Keratinocyte (primary cell): ENCODE measurements around the gene ARSB. TPM values are rescaled to one million over a fixed set of nuclear protein-coding genes. Genes with fewer than 3 reads are reported as not detected.
A peak's percentile ranks its signal among the peaks of the same experiment; 100 is the strongest.

Experiments used
- DNase-seq: peaks from one replicate; pipeline ENCODE4 v3.0.0-alpha.2; 2011; ENCODE audit warnings: low read depth, missing footprints, low spot score
- FAIRE-seq: peaks from 2 replicates; lab custom pipeline; 2011; peaks lifted over from hg19 to GRCh38; lab: Jason Lieb, UNC
- H2AFZ ChIP-seq: 2 replicates; pipeline ENCODE4 v1.6.0; 2012; ENCODE audit warnings: low read length, control low read depth, inconsistent platforms; ENCODE audit not compliant: control insufficient read depth
- H3K27ac ChIP-seq: 2 replicates; pipeline ENCODE4 v1.5.1; 2011; ENCODE audit warnings: low read length; ENCODE audit not compliant: control insufficient read depth, insufficient read depth
- H3K27me3 ChIP-seq: 3 replicates; pipeline ENCODE4 v1.6.0; 2011; ENCODE audit warnings: low read length; ENCODE audit not compliant: control insufficient read depth, insufficient read depth; ENCODE audit errors: extremely low read depth
- H3K36me3 ChIP-seq, 2 experiments: 2 replicates in 1 of 2; 3 replicates in 1 of 2; pipeline ENCODE4 v1.5.1; 2011; ENCODE audit warnings: low read length in 2 of 2, mild to moderate bottlenecking in 1 of 2; ENCODE audit not compliant: control insufficient read depth in 2 of 2, insufficient read depth in 2 of 2; ENCODE audit errors: extremely low read depth in 1 of 2
- H3K4me1 ChIP-seq: 3 replicates; pipeline ENCODE4 v1.5.1; 2011; ENCODE audit warnings: low read length; ENCODE audit not compliant: control insufficient read depth, insufficient read depth; ENCODE audit errors: extremely low read depth
- H3K4me2 ChIP-seq: 3 replicates; pipeline ENCODE4 v1.6.0; 2011; ENCODE audit warnings: low read depth, low read length; ENCODE audit not compliant: control insufficient read depth, insufficient read depth; ENCODE audit errors: extremely low read depth
- H3K4me3 ChIP-seq, 3 experiments: fragments of 200-600 bp in 1 of 3; sonication (generic) in 1 of 3; 2 replicates in 2 of 3; 3 replicates in 1 of 3; pipeline ENCODE4 v1.5.1; 2011 to 2016; ENCODE audit warnings: low read length in 3 of 3, mild to moderate bottlenecking in 3 of 3, control low read depth in 2 of 3, inconsistent platforms in 1 of 3, low read depth in 1 of 3, mixed read lengths in 1 of 3, mixed run types in 1 of 3, moderate library complexity in 1 of 3; ENCODE audit not compliant: control insufficient read depth in 2 of 3, insufficient read depth in 2 of 3; ENCODE audit errors: extremely low read depth in 1 of 3
- H3K79me2 ChIP-seq: 2 replicates; pipeline ENCODE4 v1.6.0; 2012; ENCODE audit warnings: low read length; ENCODE audit not compliant: control insufficient read depth, insufficient read depth
- H3K9ac ChIP-seq: 3 replicates; pipeline ENCODE4 v1.6.0; 2011; ENCODE audit warnings: low read length; ENCODE audit not compliant: control insufficient read depth, insufficient read depth; ENCODE audit errors: extremely low read depth
- H3K9me1 ChIP-seq: 3 replicates; pipeline ENCODE4 v1.6.0; 2011; ENCODE audit warnings: low read length; ENCODE audit not compliant: control insufficient read depth, insufficient read depth; ENCODE audit errors: extremely low read depth
- H3K9me3 ChIP-seq: 2 replicates; pipeline ENCODE4 v1.5.1; 2012; ENCODE audit warnings: low read depth, low read length; ENCODE audit not compliant: control insufficient read depth
- H4K20me1 ChIP-seq: 3 replicates; pipeline ENCODE4 v1.6.0; 2011; ENCODE audit warnings: low read length; ENCODE audit not compliant: control insufficient read depth, insufficient read depth; ENCODE audit errors: extremely low read depth
- EZH2 ChIP-seq: IDR thresholded peaks from one replicate; pipeline ENCODE4 v1.6.1; 2012; ENCODE audit warnings: inconsistent platforms, mild to moderate bottlenecking, low read length, moderate library complexity
- dilution Hi-C: fragments of 300-500 bp; cut with MboI; formaldehyde crosslinking; loops from one replicate; pipeline ENCODE4 v1.7.0; 2020; ENCODE audit warnings: low sequenced_read_pairs; ENCODE audit not compliant: extremely low pct_ligation_motif_present
- polyA plus RNA-seq, 5 experiments: library from polyadenylated mRNA; depleted of rRNA in 3 of 5; stranded (reverse) in 3 of 5; stranded (forward) in 1 of 5; unstranded in 1 of 5; fragments of >200 nt; gene quantifications; 1 replicate in 1 of 5; 2 replicates in 3 of 5; 3 replicates in 1 of 5; pipeline versions ENCODE4 v1.2.1 to v1.2.3, GENCODE V29; 2011 to 2012; ENCODE audit warnings: missing spikeins in 2 of 5, low read depth in 1 of 5, low replicate concordance in 1 of 5
- TF ChIP-seq, protein P1 (sequence below), 3 experiments: IDR thresholded peaks in 1 of 3; conservative IDR thresholded peaks in 1 of 3; optimal IDR thresholded peaks in 1 of 3; 2 replicates in 2 of 3; 3 replicates in 1 of 3; pipeline versions ENCODE3 to v1.5.1; 2011; ENCODE audit warnings: low read length in 3 of 3, mild to moderate bottlenecking in 3 of 3, moderate library complexity in 2 of 3, control low read depth in 1 of 3, inconsistent platforms in 1 of 3; ENCODE audit not compliant: insufficient read depth in 2 of 3; ENCODE audit errors: extremely low read depth in 1 of 3

The ARSB gene
- polyA plus RNA-seq, 1 donor (not counting 4 experiments of a cell fraction or from before 2014, with no cell fraction given), result 4.5 TPM

DNA sequence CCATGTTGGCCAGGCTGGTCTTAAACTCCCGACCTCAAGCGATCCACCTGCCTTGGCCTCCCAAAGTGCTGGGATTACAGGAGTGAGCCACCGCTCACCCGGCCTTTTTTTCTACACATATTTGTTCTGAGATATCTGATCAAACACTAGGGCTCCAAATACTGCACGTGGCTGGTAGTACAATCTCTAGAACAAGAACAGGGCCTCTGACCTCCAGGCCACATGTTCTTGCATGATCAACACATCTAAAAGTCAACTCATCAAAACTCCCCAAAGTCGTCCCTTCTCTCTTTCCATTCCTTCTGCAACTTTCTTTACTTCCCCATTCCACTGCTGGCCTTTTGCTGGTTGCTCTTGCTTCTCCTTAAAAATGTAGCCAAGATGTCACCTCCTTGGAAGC, 223.3 kb downstream of the ARSB start:
- dilution Hi-C loops, result no loop called here
- no peak for TF ChIP-seq EZH2
- TF ChIP-seq, protein P1, sequence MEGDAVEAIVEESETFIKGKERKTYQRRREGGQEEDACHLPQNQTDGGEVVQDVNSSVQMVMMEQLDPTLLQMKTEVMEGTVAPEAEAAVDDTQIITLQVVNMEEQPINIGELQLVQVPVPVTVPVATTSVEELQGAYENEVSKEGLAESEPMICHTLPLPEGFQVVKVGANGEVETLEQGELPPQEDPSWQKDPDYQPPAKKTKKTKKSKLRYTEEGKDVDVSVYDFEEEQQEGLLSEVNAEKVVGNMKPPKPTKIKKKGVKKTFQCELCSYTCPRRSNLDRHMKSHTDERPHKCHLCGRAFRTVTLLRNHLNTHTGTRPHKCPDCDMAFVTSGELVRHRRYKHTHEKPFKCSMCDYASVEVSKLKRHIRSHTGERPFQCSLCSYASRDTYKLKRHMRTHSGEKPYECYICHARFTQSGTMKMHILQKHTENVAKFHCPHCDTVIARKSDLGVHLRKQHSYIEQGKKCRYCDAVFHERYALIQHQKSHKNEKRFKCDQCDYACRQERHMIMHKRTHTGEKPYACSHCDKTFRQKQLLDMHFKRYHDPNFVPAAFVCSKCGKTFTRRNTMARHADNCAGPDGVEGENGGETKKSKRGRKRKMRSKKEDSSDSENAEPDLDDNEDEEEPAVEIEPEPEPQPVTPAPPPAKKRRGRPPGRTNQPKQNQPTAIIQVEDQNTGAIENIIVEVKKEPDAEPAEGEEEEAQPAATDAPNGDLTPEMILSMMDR (optimal IDR thresholded peaks at IDR 0.05 in 1 of 3, IDR thresholded peaks at IDR 0.05 in 1 of 3, conservative IDR thresholded peaks at IDR 0.05 in 1 of 3; ENCODE audit: extremely low read depth in 1 of 3, insufficient read depth in 2 of 3, low read length in 3 of 3), result no peak
- FAIRE-seq, result no peak

DNA sequence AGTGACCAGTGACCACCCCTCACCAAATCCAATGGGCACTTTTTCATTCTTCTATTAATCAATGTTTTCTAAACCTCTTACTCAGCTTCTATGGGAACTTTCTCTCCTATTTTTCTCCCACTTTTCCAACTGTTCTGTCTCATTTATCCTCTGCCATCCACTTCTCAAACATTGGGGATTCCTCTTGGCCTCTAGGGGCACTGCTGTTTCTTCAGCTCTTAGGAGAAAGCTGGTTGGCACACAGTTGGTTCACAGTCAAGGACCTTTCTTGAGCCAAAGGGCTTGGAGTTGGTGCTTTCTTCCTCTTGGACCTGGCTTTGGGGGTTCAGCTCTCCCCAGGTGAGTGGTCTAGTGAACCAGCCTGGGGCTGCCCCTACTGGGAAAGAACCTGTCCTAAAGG, 224.3 kb downstream of the ARSB start:
- no peak for TF ChIP-seq EZH2
- TF ChIP-seq, protein P1 (optimal IDR thresholded peaks at IDR 0.05 in 1 of 3, IDR thresholded peaks at IDR 0.05 in 1 of 3, conservative IDR thresholded peaks at IDR 0.05 in 1 of 3; ENCODE audit: extremely low read depth in 1 of 3, insufficient read depth in 2 of 3, low read length in 3 of 3), result peak in 2 of 3 experiments; percentile 23 to 51
- DNase-seq (no peak), FAIRE-seq (no peak)
- Histone ChIP-seq H3K9me1 (no peaks in the 10 kb centered on the region), H3K9ac (no peak overlapping the region), H3K27me3 (no peaks in the 10 kb centered on the region), H3K4me3 (no peak overlapping the region), H3K27ac (no peak overlapping the region), H3K79me2 (no peaks in the 10 kb centered on the region), H4K20me1 (no peaks in the 10 kb centered on the region), H3K9me3 (no peaks in the 10 kb centered on the region), H2AFZ (no peak overlapping the region), H3K4me2 (no peak overlapping the region), H3K4me1 (no peaks in the 10 kb centered on the region), H3K36me3 (no peaks in the 10 kb centered on the region)
- dilution Hi-C loops, result no loop called here

More for the DNA sequence above, 223.3 kb downstream of the ARSB start:
- no peaks in the 10 kb centered on the region for H3K79me2 ChIP-seq
- no peaks in the 10 kb centered on the region for H3K27me3 ChIP-seq
- no peaks in the 10 kb centered on the region for H3K36me3 ChIP-seq
- no peak for DNase-seq
- H3K9ac ChIP-seq, result no peak overlapping the region
- no peaks in the 10 kb centered on the region for H3K4me1 ChIP-seq
- no peak overlapping the region for H3K4me2 ChIP-seq
- no peak overlapping the region for H3K27ac ChIP-seq
- no peaks in the 10 kb centered on the region for H4K20me1 ChIP-seq
- no peaks in the 10 kb centered on the region for H3K9me3 ChIP-seq
- no peak overlapping the region for H3K4me3 ChIP-seq
- H2AFZ ChIP-seq, result no peak overlapping the region
- H3K9me1 ChIP-seq, result no peaks in the 10 kb centered on the region
